A549 (cell line): Measurements from ENCODE around the gene SCUBE1. TPM values are rescaled to one million over a fixed set of nuclear protein-coding genes. Genes with fewer than 3 reads are reported as not detected.

Experiments
- ATAC-seq, 2 experiments: fragments of 200-7000 bp in 1 of 2; fragments of >200 bp in 1 of 2; cut with Nextera tagmentation in 1 of 2; cut with Tn5 transposase in 1 of 2; 3 replicates each; pipeline versions ENCODE4 v1.8.0 to v1.9.1; 2018 to 2020; ENCODE audit warnings: mild to moderate bottlenecking in 1 of 2, moderate library complexity in 1 of 2
- CTCF ChIA-PET: fragments of 300-600 bp; sonication (Branson Sonifier 250); formaldehyde crosslinking; extraction: SDS; loops from one replicate; lab custom pipeline; 2021; ENCODE audit warnings: antibody characterized with exemption, inconsistent platforms; lab: Yijun Ruan, JAX
- POLR2A ChIA-PET: fragments of 350-600 bp; formaldehyde crosslinking; extraction: SDS; loops from one replicate; lab custom pipeline; 2021; ENCODE audit warnings: antibody characterized with exemption, inconsistent platforms; lab: Yijun Ruan, JAX
- DNase-seq, 2 experiments: peaks; one replicate each; pipeline versions ENCODE4 v3.0.0 to v3.0.0-alpha.2; 2011 to 2016; ENCODE audit warnings: low read depth in 1 of 2, low spot score in 1 of 2
- FAIRE-seq: peaks from 2 replicates; lab custom pipeline; 2011; peaks lifted over from hg19 to GRCh38; lab: Jason Lieb, UNC
- H3K27ac ChIP-seq, 2 experiments: fragments of >200 bp; sonication (Bioruptor Twin); formaldehyde crosslinking; 3 replicates each; pipeline ENCODE4 v1.5.1; 2016 to 2017
- H3K4me1 ChIP-seq: fragments of >200 bp; sonication (Bioruptor Twin); formaldehyde crosslinking; 3 replicates; pipeline ENCODE4 v1.6.1; 2016
- H3K4me2 ChIP-seq: fragments of >200 bp; sonication (Bioruptor Twin); formaldehyde crosslinking; 3 replicates; pipeline ENCODE4 v1.6.1; 2016
- H3K4me3 ChIP-seq: fragments of >200 bp; sonication (Bioruptor Twin); formaldehyde crosslinking; 3 replicates; pipeline ENCODE4 v1.5.1; 2016
- H3K9me3 ChIP-seq: fragments of >200 bp; sonication (Bioruptor Twin); formaldehyde crosslinking; 3 replicates; pipeline ENCODE4 v1.6.1; 2016
- CBX2 ChIP-seq: fragments of 200-600 bp; sonication (generic); IDR thresholded peaks from 2 replicates; pipeline ENCODE4 v1.6.1; 2016; ENCODE audit warnings: low read depth, mild to moderate bottlenecking, borderline replicate concordance
- CHD4 ChIP-seq: fragments of 200-600 bp; sonication (generic); IDR thresholded peaks from 2 replicates; pipeline ENCODE4 v1.6.1; 2016; ENCODE audit warnings: antibody characterized with exemption, mild to moderate bottlenecking, borderline replicate concordance
- CTCF ChIP-seq: fragments of >200 bp; sonication (Bioruptor Twin); formaldehyde crosslinking; IDR thresholded peaks from 3 replicates; pipeline ENCODE4 v1.5.1; 2016
- FOXS1 ChIP-seq: fragments of 250-450 bp; sonication (Bioruptor Pico); IDR thresholded peaks from 2 replicates; pipeline ENCODE4 v1.5.0; 2020; ENCODE audit warnings: mild to moderate bottlenecking, moderate library complexity
- HES2 ChIP-seq: fragments of >200 bp; sonication (Bioruptor Twin); formaldehyde crosslinking; IDR thresholded peaks from 2 replicates; pipeline ENCODE4 v1.6.1; 2016
- HEYL ChIP-seq: fragments of 250-450 bp; sonication (Bioruptor Pico); IDR thresholded peaks from 2 replicates; pipeline ENCODE4 v1.8.0; 2021; ENCODE audit warnings: mild to moderate bottlenecking, moderate library complexity
- HMGXB4 ChIP-seq: fragments of 250-450 bp; sonication (Bioruptor Pico); IDR thresholded peaks from 2 replicates; pipeline ENCODE4 v1.5.0; 2021; ENCODE audit warnings: mild to moderate bottlenecking, moderate library complexity, borderline replicate concordance
- HOXB13 ChIP-seq: fragments of 250-450 bp; sonication (Bioruptor Pico); IDR thresholded peaks from 2 replicates; pipeline ENCODE4 v1.5.0; 2020; ENCODE audit warnings: low read depth, mild to moderate bottlenecking, moderate library complexity
- PBX3 ChIP-seq: IDR thresholded peaks from 2 replicates; pipeline ENCODE4 v1.6.1; 2012
- PHF8 ChIP-seq: fragments of 200-600 bp; sonication (generic); IDR thresholded peaks from 2 replicates; pipeline ENCODE4 v1.6.1; 2016; ENCODE audit warnings: low read depth, mild to moderate bottlenecking, antibody characterized with exemption, moderate library complexity, borderline replicate concordance
- POLR2AphosphoS2 ChIP-seq: conservative IDR thresholded peaks from 2 replicates; pipeline ENCODE4 v1.6.1; 2012; ENCODE audit warnings: low read length, improper control_type of control experiment, inconsistent platforms
- RARB ChIP-seq: fragments of 250-450 bp; sonication (Bioruptor Pico); IDR thresholded peaks from 2 replicates; pipeline ENCODE4 v1.8.0; 2021; ENCODE audit warnings: mild to moderate bottlenecking, moderate library complexity
- RCOR1 ChIP-seq: fragments of 150-350 bp; IDR thresholded peaks from 2 replicates; pipeline ENCODE4 v1.6.1; 2014; ENCODE audit warnings: antibody characterized with exemption, low read length, low read depth
- REST ChIP-seq: fragments of 200-600 bp; sonication (generic); IDR thresholded peaks from 2 replicates; pipeline ENCODE4 v1.6.1; 2016; ENCODE audit warnings: antibody characterized with exemption, mild to moderate bottlenecking, moderate library complexity
- RFX5 ChIP-seq: fragments of 450-650 bp; IDR thresholded peaks from 2 replicates; pipeline ENCODE4 v1.7.1; 2014; ENCODE audit warnings: antibody characterized with exemption, mild to moderate bottlenecking, moderate library complexity
- SMC3 ChIP-seq: fragments of >200 bp; sonication (Bioruptor Twin); formaldehyde crosslinking; IDR thresholded peaks from 3 replicates; pipeline ENCODE4 v1.6.1; 2018; ENCODE audit warnings: inconsistent platforms
- ZNF302 ChIP-seq: fragments of 250-450 bp; sonication (Bioruptor Pico); IDR thresholded peaks from 2 replicates; pipeline ENCODE4 v1.9.0; 2021; ENCODE audit warnings: inconsistent platforms, mild to moderate bottlenecking, moderate library complexity
- WGBS: methylation state at CpG from one replicate; pipeline ENCODE4 v1.1.6; 2017; ENCODE audit errors: missing lambda C conversion rate; 5-methylcytosine and 5-hydroxymethylcytosine counted together
- polyA plus RNA-seq, 4 experiments: library from polyadenylated mRNA; depleted of rRNA in 3 of 4; stranded (reverse); fragments of >200 nt; fragmentation: RNase III in 1 of 4; extraction: RNeasy Plus Mini Kit Qiagen cat#74134 plus additional on column Dnase treatment in 1 of 4; gene quantifications; 2 replicates in 3 of 4; 3 replicates in 1 of 4; pipeline ENCODE4 v1.2.3, GENCODE V29; 2011 to 2017

The SCUBE1 gene
- polyA plus RNA-seq, 2 of the 4 experiments (the other 2 are of a cell fraction), result 0.01 to 0.12 TPM

- DNase-seq (no peak), FAIRE-seq (no peak), ATAC-seq (no peak)
- Histone ChIP-seq H3K9me3 (no peaks in the 10 kb centered on the region), H3K27ac (no peak overlapping the region), H3K4me3 (no peak overlapping the region), H3K4me1 (no peaks in the 10 kb centered on the region)
- ChIA-PET POLR2A (no interaction called here), CTCF (interaction anchor here (2.2 to 4.5 kb wide), 3 partner anchors 39 to 151 kb away, joined by 12 to 30 read pairs (median 19); no protein-coding TSS in a partner anchor)
- TF ChIP-seq FOXS1 (CRISPR knock-in tag) (no peak), HMGXB4 (CRISPR knock-in tag) (no peak), REST (no peak), CHD4 (no peak), SMC3 (no peak), POLR2AphosphoS2 (no peak), PHF8 (no peak), RFX5 (no peak), HOXB13 (no peak), HES2 (no peak), PBX3 (no peak), RARB (CRISPR knock-in tag) (no peak), HEYL (CRISPR knock-in tag) (no peak)
- TF ChIP-seq, all 56 proteins: peak for 0
- 41% methylated on average over 6 of the region's 6 CpGs for WGBS
- no peak overlapping the region for H3K4me2 ChIP-seq
Measured at GRCh38 chr22:43233529-43233928, 109.6 kb downstream of the SCUBE1 start.

- no peak for ATAC-seq
- Histone ChIP-seq H3K9me3 (no peaks in the 10 kb centered on the region), H3K4me1 (no peaks in the 10 kb centered on the region)
- CTCF ChIA-PET, result interaction anchor here (0.6 to 4.5 kb wide), 14 partner anchors 10 to 1426 kb away, joined by 3 to 30 read pairs (median 4); no protein-coding TSS in a partner anchor
- TF ChIP-seq CBX2, result no peak
- no peak for TF ChIP-seq CTCF
- TF ChIP-seq ZNF302 (CRISPR knock-in tag), result no peak
- no peak for TF ChIP-seq RCOR1
- TF ChIP-seq, all 56 proteins: peak for 0
- no peak for DNase-seq
- no peak overlapping the region for H3K4me2 ChIP-seq
- 55% methylated on average over 7 of the region's 8 CpGs for WGBS
- POLR2A ChIA-PET, result no interaction called here
- H3K27ac ChIP-seq, result no peak overlapping the region
- no peak overlapping the region for H3K4me3 ChIP-seq
- FAIRE-seq, result no peak
Measured at GRCh38 chr22:43232445-43232844, 110.7 kb downstream of the SCUBE1 start.
